ENCODE data around the gene CTAG1B.
"Not testable (repeated sequence)": the region's sequence is repeated elsewhere in the genome, so short reads cannot be mapped to it uniquely, and the experiment has no call there.

Gene CTAG1B

DNA sequence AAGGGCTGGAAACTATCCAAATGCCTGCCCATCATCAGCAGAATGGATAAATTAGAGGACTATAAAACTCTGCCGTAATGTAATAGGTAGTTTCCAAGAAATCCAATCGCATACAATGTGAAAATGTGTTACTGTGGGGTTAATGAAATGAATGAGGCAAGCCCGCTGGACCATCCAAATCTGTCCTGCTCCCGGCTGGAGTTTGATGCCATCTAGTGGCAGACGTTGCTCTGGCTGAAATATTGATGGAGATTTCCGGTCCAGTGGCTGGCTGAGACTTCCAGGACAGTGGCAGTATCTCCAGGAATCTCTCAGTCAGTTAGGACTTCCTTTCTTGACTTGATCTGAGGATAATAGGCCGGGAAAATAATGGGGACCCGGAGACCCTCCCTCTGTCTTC, 36.1 kb downstream of the CTAG1B start:
- DNase-seq, result not testable (repeated sequence)

- not testable (repeated sequence) for DNase-seq
These were observed 44.0 kb downstream of the CTAG1B start for GRCh38 chrX:154575076-154575475.

- not testable (repeated sequence) for DNase-seq
These were observed 46.0 kb downstream of the CTAG1B start for GRCh38 chrX:154573061-154573460.

- DNase-seq, result not testable (repeated sequence)
These were observed 48.7 kb downstream of the CTAG1B start for GRCh38 chrX:154570361-154570760.

Measured in stimulated activated CD4-positive, alpha-beta T cell treated with anti-CD3 and anti-CD28 coated beads, Interleukin-2, amount 100 ng/mL, for 24 hours (primary cell).